GM12874 (cell line): ENCODE data around the gene NPTXR.

Source experiments
- TF ChIP-seq, protein P1 (sequence below): IDR thresholded peaks from 2 replicates; pipeline ENCODE4 v1.5.1; 2011; ENCODE audit warnings: low read depth, mild to moderate bottlenecking, control low read depth, low read length, moderate library complexity; ENCODE audit not compliant: insufficient read depth

NPTXR gene

DNA sequence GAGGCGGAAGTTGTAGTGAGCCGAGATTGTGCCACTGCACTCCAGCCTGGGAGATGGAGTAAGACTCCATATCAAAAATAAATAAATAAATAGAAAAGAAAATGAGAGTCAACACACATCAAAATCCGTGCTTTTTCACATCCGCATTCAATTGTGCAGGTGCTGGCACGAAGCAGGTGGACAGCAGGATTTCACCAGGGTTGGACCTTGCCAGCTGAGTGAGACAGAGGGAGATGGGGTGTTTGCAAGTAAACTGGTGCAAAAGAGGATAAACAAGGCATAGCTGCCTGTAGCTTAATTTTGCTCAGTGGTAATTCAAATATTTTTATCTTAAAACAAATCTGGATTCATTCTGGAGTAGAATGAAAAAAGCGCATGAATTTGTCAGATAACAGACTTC is 26.6 kb downstream of the NPTXR start:
- TF ChIP-seq, protein P1, sequence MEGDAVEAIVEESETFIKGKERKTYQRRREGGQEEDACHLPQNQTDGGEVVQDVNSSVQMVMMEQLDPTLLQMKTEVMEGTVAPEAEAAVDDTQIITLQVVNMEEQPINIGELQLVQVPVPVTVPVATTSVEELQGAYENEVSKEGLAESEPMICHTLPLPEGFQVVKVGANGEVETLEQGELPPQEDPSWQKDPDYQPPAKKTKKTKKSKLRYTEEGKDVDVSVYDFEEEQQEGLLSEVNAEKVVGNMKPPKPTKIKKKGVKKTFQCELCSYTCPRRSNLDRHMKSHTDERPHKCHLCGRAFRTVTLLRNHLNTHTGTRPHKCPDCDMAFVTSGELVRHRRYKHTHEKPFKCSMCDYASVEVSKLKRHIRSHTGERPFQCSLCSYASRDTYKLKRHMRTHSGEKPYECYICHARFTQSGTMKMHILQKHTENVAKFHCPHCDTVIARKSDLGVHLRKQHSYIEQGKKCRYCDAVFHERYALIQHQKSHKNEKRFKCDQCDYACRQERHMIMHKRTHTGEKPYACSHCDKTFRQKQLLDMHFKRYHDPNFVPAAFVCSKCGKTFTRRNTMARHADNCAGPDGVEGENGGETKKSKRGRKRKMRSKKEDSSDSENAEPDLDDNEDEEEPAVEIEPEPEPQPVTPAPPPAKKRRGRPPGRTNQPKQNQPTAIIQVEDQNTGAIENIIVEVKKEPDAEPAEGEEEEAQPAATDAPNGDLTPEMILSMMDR = no peak

DNA sequence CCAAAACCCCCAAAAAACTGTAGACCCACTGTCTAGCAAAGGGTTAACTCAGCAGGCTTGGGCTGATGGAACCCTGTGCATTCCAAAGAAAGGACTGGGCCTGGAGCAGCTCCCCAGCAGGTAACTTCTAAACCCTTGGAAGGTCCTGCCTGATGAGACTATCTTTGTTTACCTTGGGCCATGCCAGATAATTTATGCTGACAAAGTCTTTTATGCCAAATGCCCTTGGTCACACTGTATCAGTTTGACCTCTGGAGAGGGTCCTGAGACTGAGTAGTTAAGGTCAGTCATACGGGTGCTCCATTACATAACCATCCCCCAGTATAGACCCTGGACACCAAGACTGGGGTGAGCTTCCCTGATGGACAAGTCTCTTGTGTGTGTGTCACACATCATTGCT is 28.0 kb downstream of the NPTXR start:
- TF ChIP-seq, protein P1 = no peak

DNA sequence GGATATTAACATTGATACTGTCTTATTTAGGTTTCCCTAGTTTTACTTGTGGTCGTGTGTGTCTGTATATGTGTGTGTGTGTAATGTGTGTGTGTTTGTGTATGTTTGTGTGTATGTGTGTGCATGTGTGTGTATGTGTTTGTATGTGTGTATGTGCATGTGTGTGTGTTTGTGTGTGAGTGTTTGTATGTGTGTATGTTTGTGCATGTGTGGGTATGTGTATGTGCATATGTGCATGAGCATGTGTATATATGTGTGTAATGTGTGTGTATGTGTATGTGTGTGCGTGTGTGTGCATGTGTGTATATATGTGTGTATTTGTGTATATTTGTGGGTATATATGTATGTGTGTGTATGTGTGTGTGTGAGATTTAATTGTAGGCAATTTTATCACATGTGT is 32.6 kb downstream of the NPTXR start:
- TF ChIP-seq, protein P1 = no peak

DNA sequence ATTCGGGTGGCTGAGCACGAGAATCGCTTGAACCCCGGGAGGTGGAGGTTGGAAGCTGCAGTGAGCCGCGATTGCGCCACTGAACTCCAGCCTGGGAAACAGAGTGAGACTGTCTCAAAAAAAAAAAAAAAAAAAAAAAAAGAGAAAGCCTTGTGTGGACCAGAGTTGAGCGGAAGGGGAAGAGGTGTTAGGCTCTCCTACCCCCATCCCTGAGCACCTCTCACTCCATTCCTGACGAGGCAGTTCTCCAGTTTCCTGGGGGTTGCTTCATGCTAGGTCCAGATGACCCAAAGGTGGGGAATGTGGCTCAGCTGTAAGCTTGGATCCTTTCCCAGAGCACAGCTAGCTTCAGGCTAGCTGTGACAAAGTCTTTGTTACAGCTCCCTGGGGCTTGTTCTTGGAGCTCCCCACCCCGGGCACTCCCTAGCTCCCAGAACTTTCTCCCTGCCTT is 41.1 kb downstream of the NPTXR start:
- TF ChIP-seq, protein P1 = no peak

DNA sequence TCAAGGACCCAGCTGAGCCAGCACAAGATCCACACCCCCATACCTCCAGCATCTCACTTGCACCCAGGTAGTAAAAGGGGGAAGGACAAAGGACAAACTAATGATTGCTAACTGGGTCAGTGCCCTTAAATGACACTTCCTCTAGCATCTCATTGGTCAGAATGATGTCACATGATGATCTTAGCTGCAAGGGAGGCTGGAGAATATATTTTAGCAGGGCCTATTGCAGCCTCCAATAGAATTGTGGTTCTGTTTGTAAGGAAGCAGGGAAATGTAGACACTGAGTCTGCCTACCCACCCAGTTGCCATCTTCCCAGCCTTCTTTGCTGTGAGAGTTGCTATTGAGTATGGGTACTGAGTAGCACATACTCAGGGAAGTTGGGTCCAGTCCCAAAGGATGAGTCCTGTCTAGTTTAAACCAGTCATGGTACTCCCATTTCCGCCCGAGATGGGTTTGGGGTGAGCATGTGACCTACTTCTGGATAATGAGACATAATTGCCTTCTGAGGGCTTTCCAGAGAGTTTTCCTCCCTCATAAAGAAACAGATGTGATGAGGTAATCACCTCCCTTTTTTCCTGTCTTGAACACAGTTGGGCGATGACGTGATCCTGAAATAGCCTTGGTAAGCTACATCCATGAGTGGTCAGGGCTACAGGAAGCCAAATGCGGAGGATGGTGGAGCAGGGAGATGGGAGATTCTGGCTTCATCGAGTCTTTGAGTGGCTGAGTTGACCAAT is 44.4 kb downstream of the NPTXR start:
- TF ChIP-seq, protein P1 = no peak

DNA sequence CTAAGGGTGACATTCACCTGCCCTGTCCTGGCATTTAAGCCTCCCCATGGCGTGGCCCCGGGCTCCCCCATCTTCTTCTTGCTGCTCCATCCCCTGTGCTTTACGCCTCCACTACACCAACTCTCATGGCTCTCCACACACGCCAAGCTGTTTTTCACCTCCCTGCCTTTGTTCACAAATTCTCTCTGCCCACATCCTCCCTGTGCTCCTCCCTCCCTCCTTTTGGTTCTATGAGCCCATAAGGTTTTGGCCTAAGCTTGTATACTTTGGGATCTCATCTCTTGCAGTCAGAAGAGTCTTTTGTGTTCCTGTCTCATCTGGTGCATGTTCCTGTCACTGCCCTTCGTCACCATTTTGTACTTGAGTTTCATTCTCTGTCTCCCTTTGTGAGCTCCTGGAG is 45.3 kb downstream of the NPTXR start:
- TF ChIP-seq, protein P1 = no peak

DNA sequence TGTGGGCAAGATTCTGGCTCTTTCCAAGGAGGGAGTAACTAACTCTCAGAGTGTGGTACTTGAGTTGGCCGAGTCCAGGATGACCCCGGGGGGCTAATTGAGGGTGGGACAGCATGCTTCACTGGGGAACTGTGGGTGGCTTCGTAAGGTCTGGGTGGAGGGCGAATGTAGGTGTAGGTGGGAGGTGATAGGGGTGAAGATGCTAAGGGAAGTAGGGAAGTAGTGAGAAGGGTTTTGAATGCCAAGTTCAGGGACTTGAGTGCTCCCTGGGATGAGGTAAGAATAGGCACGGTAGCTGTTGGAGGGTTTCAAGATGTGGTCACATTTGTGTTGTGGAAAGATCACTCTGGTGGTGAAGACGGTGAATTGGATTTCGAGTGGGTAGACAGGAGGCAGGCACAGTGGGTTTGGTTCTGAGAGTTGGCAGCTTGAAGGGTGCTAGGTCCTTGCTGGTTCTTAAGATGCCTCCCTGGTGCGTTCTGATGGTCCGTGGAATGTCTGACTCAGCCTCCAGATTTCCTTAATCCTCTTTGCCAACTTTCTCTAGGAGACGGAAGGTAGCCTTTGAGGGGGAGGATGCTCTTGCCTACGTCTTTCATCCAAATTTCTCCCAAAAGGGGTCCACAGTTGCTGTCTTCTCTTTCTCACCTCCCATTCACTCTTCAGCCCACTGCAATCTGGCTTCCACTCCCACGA is 47.4 kb downstream of the NPTXR start:
- TF ChIP-seq, protein P1 = no peak
